Motor neuron (in vitro differentiated cells): ENCODE measurements around the gene GLP2R. TPM values are rescaled to one million over a fixed set of nuclear protein-coding genes. Genes with fewer than 3 reads are reported as not detected.
A peak's percentile ranks its signal among the peaks of the same experiment; 100 is the strongest.

ENCODE experiments used
- ATAC-seq, 8 experiments: fragments of 200-7000 bp; cut with Tn5 transposase; replicated peaks in 6 of 8; 2 replicates each; pipeline ENCODE4 v1.8.0; 2021; ENCODE audit warnings: mild to moderate bottlenecking in 8 of 8, moderate library complexity in 8 of 8
- H3K27ac ChIP-seq, 2 donors: fragments of 250-450 bp; sonication (Bioruptor Pico); 2 replicates each; pipeline ENCODE4 v1.9.0; 2021; ENCODE audit warnings: antibody characterized with exemption in 2 of 2, mild to moderate bottlenecking in 2 of 2, moderate library complexity in 1 of 2
- H3K4me1 ChIP-seq, 2 donors: fragments of 250-450 bp; sonication (Bioruptor Pico); replicated peaks in 1 of 2; 2 replicates each; pipeline ENCODE4 v1.6.1; 2021; ENCODE audit warnings: antibody characterized with exemption in 2 of 2, mild to moderate bottlenecking in 2 of 2, moderate library complexity in 1 of 2
- H3K4me3 ChIP-seq, 5 donors: fragments of 250-450 bp; sonication (Bioruptor Pico); 2 replicates each; pipeline ENCODE4 v1.9.0; 2021; ENCODE audit warnings: antibody characterized with exemption in 5 of 5, mild to moderate bottlenecking in 5 of 5, moderate library complexity in 4 of 5
- WGBS, 10 experiments: fragments of 450-650 bp; shearing (Covaris generic); methylation state at CpG; one replicate each; pipeline ENCODE4 v1.0.0; 2022; 5-methylcytosine and 5-hydroxymethylcytosine counted together
- in situ Hi-C, 9 experiments: fragments of 400-800 bp; cut with MboI; loops; one replicate each; pipeline ENCODE4 v1.15.0; 2021; ENCODE audit warnings: low sequenced_read_pairs in 9 of 9, low pct_unique_long_range_greater_than_20kb in 2 of 9; ENCODE audit not compliant: unreplicated experiment in 9 of 9
- total RNA-seq, 8 experiments: library from RNA; unstranded; fragments of 300-600 nt; gene quantifications; 2 replicates each; pipeline versions ENCODE4 v1.2.3 to v1.2.4, GENCODE V29; 2022

Gene GLP2R
- total RNA-seq, 8 experiments from 2014 or later, result 0.09 to 0.52 (median 0.14) TPM; not detected in 2

DNA sequence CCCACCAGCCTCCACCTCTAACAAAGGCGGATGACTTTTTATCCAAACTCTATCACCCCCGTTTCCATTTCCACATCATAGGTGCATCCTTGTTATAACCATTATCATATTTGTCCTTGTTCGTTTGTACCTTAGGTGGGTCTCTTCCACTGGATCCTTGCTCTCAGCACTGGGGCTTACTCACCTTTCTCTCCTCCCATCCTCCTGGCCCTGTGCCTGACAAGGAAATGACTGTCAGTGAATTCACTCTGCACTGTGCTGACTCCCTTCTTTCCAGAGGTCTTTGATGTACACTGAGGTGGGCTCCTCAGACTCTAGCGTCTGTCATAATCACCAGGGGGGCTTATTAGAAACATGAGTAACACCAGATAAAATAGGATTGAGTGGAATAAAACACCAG lies 7.0 kb upstream of the GLP2R start:
- in situ Hi-C loops, result no loop called here
- no peak overlapping the region for H3K27ac ChIP-seq
- no peak overlapping the region for H3K4me3 ChIP-seq
- H3K4me1 ChIP-seq, result no peaks in the 10 kb centered on the region
- WGBS, 10 experiments, result 17 to 100% (median 75%) methylated on average over 1 to 4 of the region's 4 CpGs; no CpG with 5 or more reads in 2 of the 10 experiments
- no peak for ATAC-seq

DNA sequence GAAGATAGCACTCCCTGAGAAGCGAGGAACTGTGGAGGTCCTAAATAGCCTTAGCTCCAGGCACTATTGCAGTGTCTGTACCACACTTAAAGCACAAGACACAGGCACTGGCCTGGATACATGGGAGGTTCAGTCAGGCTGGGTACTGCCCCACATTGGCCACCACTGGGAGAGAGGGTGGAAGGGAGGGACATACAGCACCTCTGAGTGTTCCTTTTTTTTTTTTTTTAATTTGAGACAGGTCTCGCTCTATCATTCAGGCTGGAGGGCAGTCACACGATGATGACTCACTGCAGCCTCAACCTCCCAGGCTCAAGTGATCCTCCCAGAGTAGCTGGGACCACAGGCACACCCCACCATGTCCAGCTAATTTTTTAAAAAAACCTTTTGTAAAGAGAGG lies 5.3 kb upstream of the GLP2R start:
- no peak overlapping the region for H3K27ac ChIP-seq
- peak in 2 of 8 experiments; percentile 51 to 54 for ATAC-seq
- WGBS, 10 experiments, result 40 to 100% (median 58%) methylated on average over 1 to 2 of the region's 3 CpGs; no CpG with 5 or more reads in 5 of the 10 experiments
- no peaks in the 10 kb centered on the region for H3K4me1 ChIP-seq
- in situ Hi-C loops, result no loop called here
- no peak overlapping the region for H3K4me3 ChIP-seq

DNA sequence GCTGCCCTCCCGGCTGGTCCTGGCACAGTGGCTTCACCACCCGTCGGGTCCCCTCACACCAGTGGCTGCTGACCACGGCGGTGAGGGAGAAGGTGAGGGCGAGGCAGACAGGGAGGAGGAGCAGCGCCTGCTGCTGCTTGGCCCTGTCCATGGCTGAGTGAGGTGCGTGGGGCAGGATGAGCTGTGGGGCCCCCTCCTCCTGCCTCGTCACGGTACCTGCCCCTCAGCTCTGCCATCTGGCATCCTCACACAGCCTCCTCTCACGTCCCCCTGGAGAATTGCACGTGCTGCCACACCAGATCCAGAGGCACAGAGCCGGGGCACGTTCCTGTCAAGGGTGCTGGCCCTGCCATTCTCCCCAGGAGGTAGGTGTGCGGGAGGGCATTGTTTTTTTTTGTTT lies 3.8 kb upstream of the GLP2R start, which contains the start of gene GSG1L2:
Gene GSG1L2 (minus strand): TSS at position 159 of the 400 bp plus-strand sequence. CDS start 8 bp downstream, at position 151.
- H3K27ac ChIP-seq, result no peak within 1 kb of the TSS
- in situ Hi-C loops, result no loop called here
- ATAC-seq, result no peak
- H3K4me3 ChIP-seq, result no peak within 1 kb of the TSS
- H3K4me1 ChIP-seq, result no peaks in the 10 kb centered on the region
- 63 to 100% (median 80%) methylated on average over 1 to 10 of the region's 15 CpGs; no CpG with 5 or more reads in 7 of the 10 experiments for WGBS, 10 experiments

DNA sequence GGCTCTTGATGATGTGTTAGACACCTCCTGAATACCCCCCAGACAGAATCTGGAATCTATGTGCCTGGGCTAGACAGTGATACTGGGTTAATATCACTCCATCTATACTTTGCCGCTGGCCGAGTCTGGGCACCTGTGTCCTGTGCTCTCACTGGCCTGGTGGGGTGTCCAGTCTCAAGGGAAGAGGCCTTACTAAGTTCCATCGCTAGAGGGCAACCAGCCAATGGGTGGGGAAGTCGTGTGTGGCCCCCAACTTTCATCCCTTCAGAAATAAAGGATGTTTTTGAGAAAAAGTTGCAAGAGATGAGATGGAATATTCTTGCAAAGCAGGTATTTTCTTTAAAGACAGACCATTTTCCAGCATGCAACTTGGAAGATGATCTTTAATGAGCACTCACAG lies 1.6 kb upstream of the GLP2R start:
- no peak for ATAC-seq
- in situ Hi-C loops, result no loop called here
- 0 to 88% (median 40%) methylated on average over 1 to 4 of the region's 4 CpGs; no CpG with 5 or more reads in 5 of the 10 experiments for WGBS, 10 experiments
- H3K4me1 ChIP-seq, result no peaks in the 10 kb centered on the region
- H3K4me3 ChIP-seq, result no peak overlapping the region
- H3K27ac ChIP-seq, result no peak overlapping the region

DNA sequence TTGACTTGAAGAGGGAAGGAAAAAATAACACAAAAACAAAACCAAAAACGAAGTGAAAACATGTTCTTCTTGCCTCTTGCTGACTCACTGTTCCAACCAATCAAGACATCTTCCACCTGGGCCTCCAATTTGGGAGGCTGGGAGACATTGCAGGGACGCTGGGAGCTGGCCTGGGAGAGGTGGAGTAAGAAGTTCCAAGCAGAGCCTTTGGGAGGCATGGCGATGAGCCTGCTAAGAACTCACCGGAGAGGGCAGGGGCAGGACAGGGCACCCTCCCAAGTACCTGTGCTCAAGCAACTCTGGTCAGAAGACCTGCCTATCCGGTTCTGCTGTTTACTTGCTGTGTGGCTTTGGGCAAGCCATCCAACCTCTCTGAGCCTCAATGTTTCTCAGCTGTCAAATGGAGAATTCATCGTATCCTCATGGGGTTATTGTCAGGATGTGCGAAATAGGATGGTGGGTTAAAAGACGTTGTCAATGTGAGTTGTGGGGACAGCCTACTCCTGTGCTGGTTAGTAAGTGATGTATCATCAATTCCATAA lies 856 bp upstream of the GLP2R start:
- WGBS, 10 experiments, result 0 to 100% (median 72%) methylated on average over 1 to 4 of the region's 8 CpGs; no CpG with 5 or more reads in 1 of the 10 experiments
- in situ Hi-C loops, result no loop called here

DNA sequence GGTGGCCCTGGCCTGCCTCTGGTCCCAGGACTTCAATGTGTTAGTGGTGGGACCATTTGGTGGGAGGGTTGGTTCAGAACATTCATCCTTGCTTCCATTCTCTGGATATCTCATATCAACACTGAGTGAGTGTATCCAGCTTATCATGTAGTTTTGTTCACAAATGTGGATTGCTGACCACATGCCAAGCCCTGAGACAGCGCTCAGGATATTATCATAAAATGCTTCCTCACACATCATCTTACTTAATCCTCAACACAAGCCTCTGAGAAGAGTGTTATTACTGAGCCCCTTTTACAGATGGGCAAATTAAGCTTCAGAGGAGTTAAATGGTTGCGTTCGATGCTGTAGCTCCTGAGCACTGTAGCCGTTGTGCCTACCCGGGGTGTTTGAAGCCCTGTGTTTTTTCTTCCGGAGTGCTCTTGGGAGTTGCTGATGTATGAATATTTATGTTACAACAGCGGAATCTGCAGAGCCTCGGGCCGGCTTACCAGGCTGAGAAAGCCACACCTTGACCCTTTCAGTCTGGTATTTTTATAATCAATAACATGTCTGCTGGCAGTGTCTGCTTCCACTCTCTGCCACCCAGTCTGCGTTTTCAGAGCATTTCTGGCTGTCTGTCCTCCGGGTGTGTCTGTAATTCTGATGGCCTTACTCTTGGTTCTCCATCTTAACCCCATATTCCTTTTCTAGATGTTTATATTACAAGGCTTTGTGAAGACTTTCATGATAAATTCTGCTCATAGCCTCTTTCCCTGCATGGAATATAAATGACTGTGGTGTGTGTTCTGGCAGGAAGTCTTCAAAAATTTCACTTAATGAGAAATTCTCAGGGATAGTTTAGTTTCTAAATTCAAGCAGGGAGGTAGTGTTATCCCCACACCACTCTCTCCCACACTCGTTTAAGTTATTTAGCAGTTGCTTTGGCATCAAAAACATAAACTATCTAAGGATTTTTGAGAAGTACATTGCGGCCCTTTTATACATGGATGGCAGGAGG lies 2.9 kb downstream of the GLP2R start:
- Histone ChIP-seq H3K4me1 (no peaks in the 10 kb centered on the region), H3K27ac (no peak overlapping the region), H3K4me3 (no peak overlapping the region)
- peak in 3 of 8 experiments; percentile 81 to 93 (median 91) for ATAC-seq
- WGBS, 10 experiments, result 8 to 82% (median 68%) methylated on average over 2 to 12 of the region's 13 CpGs
- in situ Hi-C loops, result no loop called here

More for the DNA sequence above, 856 bp upstream of the GLP2R start:
- no peaks in the 10 kb centered on the region for H3K4me1 ChIP-seq
- no peak overlapping the region for H3K4me3 ChIP-seq
- H3K27ac ChIP-seq, result no peak overlapping the region
- ATAC-seq, result no peak

DNA sequence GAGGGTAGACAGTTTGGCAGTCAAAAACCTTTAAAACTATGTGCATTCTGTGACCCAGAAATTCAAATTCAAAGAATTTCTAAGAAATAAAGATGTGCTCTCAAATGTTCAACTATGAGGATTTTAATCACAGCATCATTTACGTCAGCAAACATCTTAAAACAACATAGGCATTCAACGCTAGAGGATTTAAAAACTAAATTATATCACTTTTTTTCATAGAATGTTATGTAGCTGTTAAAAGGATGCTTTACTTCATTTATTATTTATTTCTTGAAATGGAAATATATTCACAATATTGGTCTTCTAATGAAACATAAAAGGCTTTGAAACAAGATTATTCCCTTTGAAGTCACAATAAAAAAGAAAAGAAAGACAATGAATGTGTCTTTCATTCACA lies 3.6 kb downstream of the GLP2R start:
- in situ Hi-C loops, result no loop called here
- H3K4me1 ChIP-seq, result no peaks in the 10 kb centered on the region
- WGBS, 10 experiments, result 60 to 100% (median 78%) methylated on average over 1 to 2 of the region's 2 CpGs
- H3K27ac ChIP-seq, result no peak overlapping the region
- no peak overlapping the region for H3K4me3 ChIP-seq
- ATAC-seq, result no peak

DNA sequence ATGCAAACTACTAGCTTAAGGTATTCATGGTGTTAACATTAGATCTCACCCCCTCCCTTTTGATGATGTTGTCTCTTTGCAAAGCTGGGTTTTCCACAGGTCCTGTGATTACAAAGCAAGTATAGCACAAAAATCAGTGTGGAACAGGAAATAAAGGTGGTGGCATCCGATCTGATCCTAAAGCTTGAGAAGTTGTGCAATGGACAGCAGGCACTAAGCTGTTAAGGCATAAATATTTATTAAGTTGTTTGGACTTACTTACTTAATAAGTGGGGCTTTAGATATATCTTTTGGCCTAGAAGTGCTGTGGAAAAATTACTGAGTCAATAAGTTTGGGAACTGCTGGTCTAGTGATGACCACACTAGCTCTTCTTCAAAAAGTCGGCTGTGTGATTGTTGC lies 5.0 kb downstream of the GLP2R start:
- H3K4me3 ChIP-seq, result no peak overlapping the region
- in situ Hi-C loops, result no loop called here
- no peaks in the 10 kb centered on the region for H3K4me1 ChIP-seq
- ATAC-seq, result no peak
- 40 to 100% (median 80%) methylated on average over 1 to 2 of the region's 2 CpGs; no CpG with 5 or more reads in 3 of the 10 experiments for WGBS, 10 experiments
- no peak overlapping the region for H3K27ac ChIP-seq

DNA sequence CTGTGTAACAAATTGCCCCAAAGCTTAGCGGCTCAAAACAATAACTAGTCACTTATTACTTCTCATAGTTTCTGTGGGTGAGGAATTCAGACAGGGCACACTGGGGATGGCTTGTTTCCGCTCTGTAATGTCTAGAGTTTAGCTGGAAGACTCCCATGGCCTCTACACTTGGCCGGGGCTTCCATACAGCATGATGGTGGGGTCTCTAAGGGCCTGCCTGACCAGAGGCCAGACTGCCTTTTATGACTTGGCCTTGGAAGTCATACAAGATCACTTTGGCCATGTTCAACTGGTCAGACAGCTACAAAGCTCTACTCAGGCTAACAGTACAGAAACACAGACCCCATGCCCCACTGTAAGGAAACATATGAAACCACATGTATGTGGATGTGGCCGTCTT lies 8.2 kb downstream of the GLP2R start:
- no peak overlapping the region for H3K27ac ChIP-seq
- no peak for ATAC-seq
- in situ Hi-C loops, result no loop called here
- 0 to 100% (median 100%) methylated on average over 1 to 3 of the region's 4 CpGs; no CpG with 5 or more reads in 2 of the 10 experiments for WGBS, 10 experiments
- no peaks in the 10 kb centered on the region for H3K4me1 ChIP-seq
- H3K4me3 ChIP-seq, result no peak overlapping the region

DNA sequence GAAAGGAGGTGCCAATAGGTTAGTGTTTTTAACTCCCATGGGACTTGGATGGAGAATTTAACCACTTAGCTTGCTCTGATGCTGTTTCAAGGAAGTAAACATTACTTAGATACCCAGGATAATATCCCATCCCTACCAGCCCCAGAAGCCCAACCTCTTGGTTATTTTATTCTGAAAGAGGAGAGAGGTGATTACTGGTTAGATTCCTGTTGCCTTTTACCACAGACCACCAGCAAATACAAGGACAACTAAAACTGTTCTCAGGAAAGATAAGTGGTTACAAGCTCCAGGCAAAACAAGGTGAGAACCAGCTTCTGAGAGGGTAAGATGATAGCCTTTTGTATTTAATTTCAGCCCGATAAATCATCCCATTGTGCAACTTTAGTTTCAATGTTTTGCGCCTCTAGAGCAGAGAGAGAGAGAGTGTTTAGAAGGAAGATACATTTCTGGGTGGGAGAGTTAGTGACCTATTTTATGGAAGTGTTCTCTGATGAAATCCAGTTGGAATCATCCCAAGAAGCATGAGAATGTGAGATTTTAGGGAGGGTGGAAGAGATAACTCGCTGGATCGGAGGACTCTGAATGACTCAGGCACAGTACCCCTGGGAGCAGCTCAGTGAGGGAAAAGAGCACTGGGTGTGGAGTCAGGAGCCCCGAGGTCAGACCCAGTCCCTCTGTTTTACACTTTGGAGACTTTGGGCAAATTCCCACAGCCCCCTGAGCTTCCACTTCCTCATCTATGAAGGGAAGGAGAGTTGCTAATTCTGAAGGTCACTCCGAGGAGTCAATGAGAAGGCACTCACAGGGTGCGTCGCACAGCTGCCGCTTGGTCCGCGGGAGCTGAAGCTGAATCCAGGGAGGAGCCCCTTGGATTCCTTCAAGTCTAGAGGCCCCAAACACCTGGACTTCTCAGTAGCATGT lies 12.1 kb downstream of the GLP2R start:
- peak in 2 of 8 experiments; percentile 70 to 75 for ATAC-seq
- 50 to 100% (median 82%) methylated on average over 1 to 10 of the region's 11 CpGs for WGBS, 10 experiments
- no peak overlapping the region for H3K4me3 ChIP-seq
- no peak overlapping the region for H3K27ac ChIP-seq
- in situ Hi-C loops, result no loop called here
- H3K4me1 ChIP-seq, result no peaks in the 10 kb centered on the region

DNA sequence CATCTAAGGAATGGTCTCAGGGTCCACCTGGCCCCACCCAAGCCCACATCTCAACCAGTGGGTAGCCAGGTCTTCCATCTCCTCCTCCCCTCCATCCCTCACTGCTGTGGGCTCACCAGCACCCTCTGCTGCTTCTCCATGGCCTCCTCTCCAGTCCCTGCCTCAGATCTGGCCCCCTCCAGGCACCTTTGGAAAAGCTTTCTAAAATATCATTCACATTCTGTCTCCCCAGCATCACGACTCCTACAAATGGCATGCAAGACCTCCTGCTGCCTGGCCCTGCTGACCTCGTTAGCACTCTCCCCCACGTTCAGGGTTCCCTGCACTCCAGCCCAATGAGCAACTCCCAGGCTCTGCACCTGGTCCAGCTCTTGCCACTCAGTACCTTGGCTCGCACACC lies 13.7 kb downstream of the GLP2R start:
- Histone ChIP-seq H3K4me3 (no peak overlapping the region), H3K4me1 (no peaks in the 10 kb centered on the region), H3K27ac (no peak overlapping the region)
- 0 to 64% (median 40%) methylated on average over 1 to 3 of the region's 4 CpGs; no CpG with 5 or more reads in 3 of the 10 experiments for WGBS, 10 experiments
- in situ Hi-C loops, result no loop called here
- ATAC-seq, result no peak

DNA sequence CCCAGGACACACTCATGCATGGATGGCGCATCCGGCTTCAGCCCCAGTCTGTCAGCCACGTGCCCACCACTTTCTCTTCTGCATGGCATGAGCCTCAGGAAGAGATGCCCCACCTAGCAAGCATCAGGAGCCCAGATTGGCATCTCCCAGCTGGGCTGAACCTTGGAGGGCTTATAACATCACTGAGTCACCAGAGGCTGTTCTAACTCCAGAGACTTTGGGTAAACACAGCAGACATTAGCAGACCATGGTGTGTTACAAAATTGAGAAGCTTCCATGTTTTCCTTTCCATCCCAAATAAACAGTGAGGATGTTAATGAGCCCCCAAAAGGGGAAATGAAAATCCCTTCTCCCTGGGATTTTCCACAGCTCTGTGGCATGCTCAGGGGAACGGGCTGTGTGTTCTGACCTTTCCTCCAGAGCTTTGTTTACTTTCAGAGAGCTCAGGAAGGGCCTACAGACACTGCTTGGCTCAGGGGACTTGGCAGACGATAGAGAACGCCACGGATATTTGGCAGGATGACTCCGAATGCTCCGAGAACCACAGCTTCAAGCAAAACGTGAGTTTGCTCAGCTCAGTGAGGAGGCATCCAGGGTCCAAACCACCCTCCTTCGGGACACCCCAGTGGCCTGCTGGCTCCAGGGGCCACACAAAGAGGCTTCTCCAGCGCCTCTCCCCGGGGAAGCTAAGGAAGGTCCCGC lies 16.5 kb downstream of the GLP2R start:
- Histone ChIP-seq H3K4me3 (no peak overlapping the region), H3K27ac (no peak overlapping the region), H3K4me1 (no peaks in the 10 kb centered on the region)
- peak in 1 of 8 experiments; percentile 78 for ATAC-seq
- in situ Hi-C loops, result no loop called here
- 0 to 100% (median 59%) methylated on average over 1 to 9 of the region's 14 CpGs; no CpG with 5 or more reads in 3 of the 10 experiments for WGBS, 10 experiments
